HEK293 (cell line): Measurements from ENCODE around the gene OR5AK2.

ENCODE experiments used
- HOXA7 ChIP-seq: sonication (generic); formaldehyde crosslinking; IDR thresholded peaks from 2 replicates; pipeline ENCODE4 v1.8.1; 2022; ENCODE audit warnings: missing genetic modification reagents, borderline replicate concordance
- KLF16 ChIP-seq: fragments of 450-650 bp; formaldehyde crosslinking; IDR thresholded peaks from 2 replicates; pipeline ENCODE4 v1.5.1; 2017; ENCODE audit warnings: missing biosample characterization, missing genetic modification characterization
- ZNF202 ChIP-seq: fragments of 450-650 bp; formaldehyde crosslinking; IDR thresholded peaks from 2 replicates; pipeline ENCODE4 v1.5.1; 2016; ENCODE audit warnings: missing biosample characterization, missing genetic modification characterization, borderline replicate concordance
- ZNF324 ChIP-seq: fragments of 450-650 bp; formaldehyde crosslinking; IDR thresholded peaks from 2 replicates; pipeline ENCODE4 v1.5.1; 2016; ENCODE audit warnings: missing biosample characterization, missing genetic modification characterization
- ZNF621 ChIP-seq: fragments of 450-650 bp; formaldehyde crosslinking; IDR thresholded peaks from 2 replicates; pipeline ENCODE4 v1.5.1; 2017; ENCODE audit warnings: missing biosample characterization, missing genetic modification characterization
- ZNF677 ChIP-seq: fragments of 450-650 bp; IDR thresholded peaks from 2 replicates; pipeline ENCODE4 v1.5.0; 2018; ENCODE audit warnings: missing biosample characterization, mild to moderate bottlenecking, missing genetic modification characterization, moderate library complexity
- TF ChIP-seq, protein P1 (sequence below): fragments of 450-650 bp; formaldehyde crosslinking; IDR thresholded peaks from 2 replicates; pipeline ENCODE4 v1.5.1; 2016; ENCODE audit warnings: missing biosample characterization, missing genetic modification characterization
- TF ChIP-seq, protein P2 (sequence below): fragments of 450-650 bp; formaldehyde crosslinking; IDR thresholded peaks from 2 replicates; pipeline ENCODE4 v1.5.1; 2017; ENCODE audit warnings: missing biosample characterization, mild to moderate bottlenecking, missing genetic modification characterization, moderate library complexity

DNA sequence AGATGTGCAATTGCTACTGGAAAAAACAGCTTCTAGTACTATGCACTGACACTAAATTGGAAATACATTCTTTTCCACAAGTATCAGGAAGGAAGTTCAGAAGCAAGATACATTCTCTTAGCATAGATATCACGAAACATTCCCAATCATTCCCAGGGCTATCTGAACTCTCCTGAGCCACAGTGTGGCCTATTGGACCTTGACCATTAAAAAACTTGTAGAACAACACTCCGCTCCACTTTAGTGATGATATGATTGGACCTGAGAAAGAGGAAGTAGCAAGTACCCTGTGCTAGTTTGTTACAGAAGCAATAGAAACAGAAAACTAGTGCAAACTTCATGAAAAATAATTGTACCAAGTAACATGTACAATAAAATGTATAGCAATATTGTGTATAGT, 11.4 kb upstream of the OR5AK2 start:
- TF ChIP-seq, protein P1, sequence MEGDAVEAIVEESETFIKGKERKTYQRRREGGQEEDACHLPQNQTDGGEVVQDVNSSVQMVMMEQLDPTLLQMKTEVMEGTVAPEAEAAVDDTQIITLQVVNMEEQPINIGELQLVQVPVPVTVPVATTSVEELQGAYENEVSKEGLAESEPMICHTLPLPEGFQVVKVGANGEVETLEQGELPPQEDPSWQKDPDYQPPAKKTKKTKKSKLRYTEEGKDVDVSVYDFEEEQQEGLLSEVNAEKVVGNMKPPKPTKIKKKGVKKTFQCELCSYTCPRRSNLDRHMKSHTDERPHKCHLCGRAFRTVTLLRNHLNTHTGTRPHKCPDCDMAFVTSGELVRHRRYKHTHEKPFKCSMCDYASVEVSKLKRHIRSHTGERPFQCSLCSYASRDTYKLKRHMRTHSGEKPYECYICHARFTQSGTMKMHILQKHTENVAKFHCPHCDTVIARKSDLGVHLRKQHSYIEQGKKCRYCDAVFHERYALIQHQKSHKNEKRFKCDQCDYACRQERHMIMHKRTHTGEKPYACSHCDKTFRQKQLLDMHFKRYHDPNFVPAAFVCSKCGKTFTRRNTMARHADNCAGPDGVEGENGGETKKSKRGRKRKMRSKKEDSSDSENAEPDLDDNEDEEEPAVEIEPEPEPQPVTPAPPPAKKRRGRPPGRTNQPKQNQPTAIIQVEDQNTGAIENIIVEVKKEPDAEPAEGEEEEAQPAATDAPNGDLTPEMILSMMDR (tag by site-specific recombination): no peak
- TF ChIP-seq KLF16 (tag by site-specific recombination): no peak
- TF ChIP-seq ZNF621: no peak
- TF ChIP-seq, protein P2, sequence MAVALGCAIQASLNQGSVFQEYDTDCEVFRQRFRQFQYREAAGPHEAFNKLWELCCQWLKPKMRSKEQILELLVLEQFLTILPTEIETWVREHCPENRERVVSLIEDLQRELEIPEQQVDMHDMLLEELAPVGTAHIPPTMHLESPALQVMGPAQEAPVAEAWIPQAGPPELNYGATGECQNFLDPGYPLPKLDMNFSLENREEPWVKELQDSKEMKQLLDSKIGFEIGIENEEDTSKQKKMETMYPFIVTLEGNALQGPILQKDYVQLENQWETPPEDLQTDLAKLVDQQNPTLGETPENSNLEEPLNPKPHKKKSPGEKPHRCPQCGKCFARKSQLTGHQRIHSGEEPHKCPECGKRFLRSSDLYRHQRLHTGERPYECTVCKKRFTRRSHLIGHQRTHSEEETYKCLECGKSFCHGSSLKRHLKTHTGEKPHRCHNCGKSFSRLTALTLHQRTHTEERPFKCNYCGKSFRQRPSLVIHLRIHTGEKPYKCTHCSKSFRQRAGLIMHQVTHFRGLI (tag by site-specific recombination): no peak
- TF ChIP-seq ZNF677 (tag by site-specific recombination): no peak
- TF ChIP-seq ZNF202: no peak
- no peak for TF ChIP-seq HOXA7
- TF ChIP-seq ZNF324 (tag by site-specific recombination): no peak
